GM18873 (cell line): ENCODE measurements around the gene NRF1.
"Not testable (repeated sequence)": the region's sequence is repeated elsewhere in the genome, so short reads cannot be mapped to it uniquely, and the experiment has no call there.

ENCODE experiments used
- ATAC-seq: cut with Tn5 transposase; IDR thresholded peaks from one replicate; pipeline ENCODE4 v1.9.1; 2021; ENCODE audit warnings: mild to moderate bottlenecking, moderate library complexity, moderate number of reproducible peaks; ENCODE audit not compliant: unreplicated experiment, low FRiP score

NRF1 gene

DNA sequence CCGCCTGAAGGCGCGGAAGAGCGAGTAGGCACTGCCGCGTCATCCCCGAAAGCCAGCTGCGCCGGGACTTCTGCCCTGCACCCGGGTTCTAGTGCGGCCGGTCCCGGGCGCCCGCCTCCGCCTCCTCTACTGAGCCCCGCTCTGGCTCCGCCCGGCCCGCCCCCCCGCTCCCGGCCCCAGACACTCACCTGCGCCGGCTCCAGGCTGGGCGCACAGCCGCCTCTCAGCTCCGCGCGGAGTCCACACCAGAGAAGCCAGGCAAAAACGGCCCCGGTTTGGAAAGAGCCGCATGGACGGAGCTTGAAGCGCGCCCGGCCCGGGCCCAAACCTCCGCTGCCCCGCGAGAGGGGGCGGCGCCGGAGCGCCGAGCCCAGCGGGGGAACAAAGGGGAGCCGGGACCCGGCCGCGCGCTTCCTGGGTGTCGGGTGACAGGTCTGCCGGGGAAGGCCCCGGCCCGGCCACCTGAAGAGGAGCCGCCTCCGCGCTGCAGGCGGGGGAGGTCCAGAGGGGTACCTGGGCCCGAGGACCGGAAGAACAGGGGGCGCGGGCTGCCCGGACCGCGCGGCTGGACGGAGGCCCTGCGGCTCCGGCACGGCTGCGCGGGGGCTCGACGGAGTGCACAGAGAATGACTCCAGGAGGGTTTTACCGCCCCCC, 168.2 kb downstream of the NRF1 start:
- ATAC-seq: no peak

DNA sequence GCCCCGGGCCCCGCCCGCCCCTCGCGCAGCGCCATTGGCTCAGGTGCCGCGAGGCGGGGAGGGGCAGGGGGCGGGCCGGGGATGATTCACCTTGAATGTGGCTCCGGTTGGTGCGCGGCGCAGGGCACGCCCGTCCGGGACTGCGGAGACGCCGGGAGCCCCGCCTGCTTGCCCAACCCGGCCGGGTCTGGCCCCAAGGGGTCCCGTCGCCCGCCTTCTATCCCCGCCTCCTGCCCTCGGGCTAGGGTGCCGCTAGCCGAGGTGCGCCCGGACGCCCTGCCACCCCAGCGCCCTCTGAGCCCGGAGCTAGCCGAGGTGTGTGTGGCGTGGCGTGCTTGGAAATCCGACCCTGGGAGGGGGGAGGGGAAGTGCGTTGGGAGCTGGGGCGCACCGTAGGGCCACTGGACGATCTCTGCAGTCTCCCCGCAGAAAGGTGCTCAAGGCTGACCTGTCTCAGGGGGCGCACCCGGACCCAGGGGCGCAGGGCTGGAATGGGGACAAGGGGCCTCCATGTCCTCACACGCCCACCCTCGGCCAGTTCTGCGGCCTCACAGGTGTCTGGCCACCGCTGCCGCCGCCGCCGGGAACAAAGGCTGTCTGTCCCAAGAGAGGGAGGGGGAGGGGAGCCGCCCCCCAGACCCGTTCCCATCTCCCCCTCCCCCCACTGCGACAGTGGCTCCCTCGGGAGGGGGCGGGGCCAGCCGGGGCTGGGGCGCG, 168.9 kb downstream of the NRF1 start:
- ATAC-seq: no peak

- ATAC-seq: no peak
Measured at GRCh38 chr7:129780974-129781927, 169.7 kb downstream of the NRF1 start.

- ATAC-seq: no peak
Measured at GRCh38 chr7:129781928-129782817, 170.7 kb downstream of the NRF1 start.

- no peak for ATAC-seq
Measured at GRCh38 chr7:129782818-129783583, 171.5 kb downstream of the NRF1 start.

DNA sequence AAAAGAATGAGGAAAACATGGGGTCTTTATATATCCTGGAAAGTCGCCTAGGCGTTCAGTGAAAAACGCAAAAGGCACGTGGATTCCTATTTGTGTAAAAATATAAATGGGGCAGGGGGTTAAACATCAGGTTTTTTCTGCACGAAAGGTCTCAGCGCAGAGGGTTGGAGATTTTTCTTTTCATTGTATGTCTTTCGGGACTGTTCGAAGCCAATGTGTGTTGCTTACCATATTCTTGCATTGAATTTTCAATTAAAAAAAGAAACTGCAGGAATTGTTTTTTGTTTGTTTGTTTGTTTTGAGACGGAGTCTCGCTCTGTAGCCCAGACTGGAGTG, 172.0 kb downstream of the NRF1 start:
- ATAC-seq: no peak

DNA sequence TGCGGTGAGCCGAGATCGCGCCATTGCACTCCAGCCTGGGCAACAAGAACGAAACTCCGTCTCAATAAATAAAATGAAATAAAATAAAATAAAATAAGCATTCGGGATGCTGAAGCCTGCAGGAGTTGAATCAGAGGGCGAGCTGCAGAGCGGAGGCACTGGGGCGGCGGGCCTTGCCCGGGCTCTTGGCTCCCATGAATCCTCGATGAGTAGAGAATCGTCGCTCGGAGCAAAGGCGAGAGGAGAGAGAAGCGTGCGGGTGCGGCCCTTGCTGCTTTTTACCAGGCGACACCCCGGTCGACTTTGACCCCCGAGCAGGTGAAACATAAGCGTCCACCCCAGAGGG, 172.9 kb downstream of the NRF1 start:
- no peak for ATAC-seq

- ATAC-seq: no peak
Measured at GRCh38 chr7:129784783-129785684, 173.5 kb downstream of the NRF1 start.

- ATAC-seq: no peak
Measured at GRCh38 chr7:129785685-129786514, 174.4 kb downstream of the NRF1 start.

GRCh38 chr7:129786825-129787563, 175.5 kb downstream of the NRF1 start:
- no peak for ATAC-seq

DNA sequence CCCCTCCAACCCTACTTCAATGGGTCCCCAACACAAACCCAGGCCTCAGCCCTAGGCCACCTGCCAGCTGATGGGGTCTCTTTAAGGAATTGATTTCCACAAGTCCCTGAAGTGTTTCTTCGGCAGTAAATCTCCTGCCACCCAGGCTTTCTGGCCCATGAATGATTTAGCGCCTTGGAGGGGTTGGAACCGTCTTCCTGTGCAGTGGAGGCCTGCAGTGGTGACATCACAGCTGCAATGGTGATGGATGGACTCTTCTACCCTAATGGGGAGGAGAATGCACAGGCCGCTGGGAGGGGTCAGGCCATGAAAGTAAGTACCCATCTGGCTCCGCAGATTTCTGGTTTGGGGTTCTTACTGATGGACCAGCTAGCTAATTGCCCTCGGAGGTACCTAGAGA, 177.5 kb downstream of the NRF1 start:
- no peak for ATAC-seq

- no peak for ATAC-seq
Measured at GRCh38 chr7:129789652-129790051, 178.1 kb downstream of the NRF1 start.

GRCh38 chr7:129790136-129790535, 178.6 kb downstream of the NRF1 start:
- ATAC-seq: no peak

- no peak for ATAC-seq
Measured at GRCh38 chr7:129792721-129793120, 181.2 kb downstream of the NRF1 start.

- no peak for ATAC-seq
Measured at GRCh38 chr7:129793506-129794310, 182.2 kb downstream of the NRF1 start.

DNA sequence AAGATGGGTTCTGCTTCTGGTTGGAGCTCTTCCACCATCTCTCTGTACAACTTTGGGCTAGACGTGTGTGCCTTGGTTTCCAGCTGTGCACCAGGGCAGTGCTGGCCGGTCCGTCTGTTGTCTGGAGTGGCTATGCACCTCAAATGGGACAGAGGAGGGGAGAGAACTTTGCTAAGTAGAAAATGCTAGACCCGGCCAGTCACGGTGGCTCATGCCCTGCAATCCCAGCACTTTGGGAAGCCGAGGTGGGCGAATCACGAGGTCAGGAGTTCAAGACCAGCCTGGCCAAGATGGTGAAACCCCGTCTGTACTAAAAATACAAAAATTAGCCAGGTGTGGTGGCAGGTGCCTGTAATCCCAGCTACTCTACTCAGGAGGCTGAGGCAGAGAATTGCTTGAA, 182.9 kb downstream of the NRF1 start:
- not testable (repeated sequence) for ATAC-seq
